HepG2 (cell line): Measurements from ENCODE around the gene RSBN1L. TPM values are rescaled to one million over a fixed set of nuclear protein-coding genes. Genes with fewer than 3 reads are reported as not detected.

Experiments used
- ATAC-seq: fragments of 200-7000 bp; cut with Tn5 transposase; 3 replicates; pipeline ENCODE4 v1.9.1; 2020; ENCODE audit warnings: mild to moderate bottlenecking, moderate library complexity
- BruUV-seq: library from RNA; stranded (reverse); fragments of 400-500 nt; replicated peaks from 2 replicates; lab custom pipeline; 2021; lab: Mats Ljungman, UMichigan
- CTCF ChIA-PET: fragments of 300-600 bp; formaldehyde crosslinking; extraction: SDS; loops from one replicate; lab custom pipeline; 2021; ENCODE audit warnings: low total read pairs, inconsistent platforms, low intra/inter-chr PET ratio; lab: Yijun Ruan, JAX
- POLR2A ChIA-PET: fragments of 350-600 bp; sonication (Branson Sonifier 250); formaldehyde crosslinking; loops from one replicate; lab custom pipeline; 2020; ENCODE audit warnings: antibody characterized with exemption, inconsistent platforms; lab: Yijun Ruan, JAX
- DNase-seq: peaks from one replicate; pipeline ENCODE4 v3.0.0-alpha.2; 2015; ENCODE audit warnings: low spot score
- FAIRE-seq: peaks from 3 replicates; lab custom pipeline; 2011; peaks lifted over from hg19 to GRCh38; lab: Jason Lieb, UNC
- H2AFZ ChIP-seq: one replicate; pipeline ENCODE4 v1.6.1; 2011; ENCODE audit warnings: low read length, inconsistent platforms
- H3K27ac ChIP-seq: fragments of 300-600 bp; 3 replicates; pipeline ENCODE4 v1.8.0; 2011; ENCODE audit warnings: mixed run types, mild to moderate bottlenecking, mixed read lengths, low read length, inconsistent platforms; ENCODE audit not compliant: insufficient read depth; ENCODE audit errors: extremely low read length
- H3K27me3 ChIP-seq, 2 experiments: fragments of 200-600 bp in 1 of 2; 2 replicates in 1 of 2; 3 replicates in 1 of 2; pipeline versions ENCODE4 v1.6.0 to v1.8.0; 2011; ENCODE audit warnings: low read length in 2 of 2, mild to moderate bottlenecking in 2 of 2, moderate library complexity in 2 of 2, inconsistent platforms in 1 of 2; ENCODE audit not compliant: insufficient read depth in 2 of 2, control insufficient read depth in 1 of 2
- H3K36me3 ChIP-seq, 2 experiments: fragments of 200-600 bp in 1 of 2; replicated peaks in 1 of 2; 2 replicates in 1 of 2; 3 replicates in 1 of 2; pipeline versions ENCODE4 v1.5.1 to v1.8.0; 2011; ENCODE audit warnings: low read length in 2 of 2, inconsistent platforms in 1 of 2; ENCODE audit not compliant: insufficient read depth in 2 of 2, control insufficient read depth in 1 of 2
- H3K4me1 ChIP-seq: 2 replicates; pipeline ENCODE4 v1.5.1; 2012; ENCODE audit warnings: low read length, inconsistent platforms; ENCODE audit not compliant: insufficient read depth
- H3K4me2 ChIP-seq: 2 replicates; pipeline ENCODE4 v1.6.0; 2011; ENCODE audit warnings: low read depth, low read length, inconsistent platforms
- H3K4me3 ChIP-seq, 3 experiments: fragments of 200-600 bp in 1 of 3; sonication (generic), shearing (Covaris generic) in 1 of 3; replicated peaks in 1 of 3; 2 replicates each; pipeline ENCODE4 v1.5.1; 2011 to 2016; ENCODE audit warnings: low read length in 3 of 3, inconsistent platforms in 2 of 3, low read depth in 2 of 3, mild to moderate bottlenecking in 2 of 3, control low read depth in 1 of 3, mixed read lengths in 1 of 3; ENCODE audit not compliant: insufficient read depth in 1 of 3
- H3K79me2 ChIP-seq: one replicate; pipeline ENCODE4 v1.6.1; 2011; ENCODE audit warnings: low read length, inconsistent platforms; ENCODE audit not compliant: insufficient read depth
- H3K9ac ChIP-seq: 2 replicates; pipeline ENCODE4 v1.6.0; 2011; ENCODE audit warnings: mild to moderate bottlenecking, low read depth, low read length, inconsistent platforms; ENCODE audit not compliant: insufficient read depth
- H3K9me3 ChIP-seq: 2 replicates; pipeline ENCODE4 v1.5.1; 2012; ENCODE audit warnings: mild to moderate bottlenecking, low read length
- H4K20me1 ChIP-seq: 2 replicates; pipeline ENCODE4 v1.6.0; 2011; ENCODE audit warnings: inconsistent platforms, mild to moderate bottlenecking, low read length, moderate library complexity; ENCODE audit not compliant: insufficient read depth
- CBX5 ChIP-seq: sonication (generic); formaldehyde crosslinking; IDR thresholded peaks from 2 replicates; pipeline ENCODE4 v1.4.0; 2020; ENCODE audit warnings: missing genetic modification reagents, borderline replicate concordance
- IRF1 ChIP-seq: sonication (generic); formaldehyde crosslinking; IDR thresholded peaks from 2 replicates; pipeline ENCODE4 v1.4.0; 2020; ENCODE audit warnings: low read depth, mild to moderate bottlenecking, missing genetic modification reagents
- MAZ ChIP-seq, 2 experiments: sonication (generic) in 1 of 2; formaldehyde crosslinking in 1 of 2; IDR thresholded peaks; 2 replicates each; pipeline versions ENCODE4 v1.5.0 to v1.6.1; 2012 to 2020; ENCODE audit warnings: low read depth in 2 of 2, mild to moderate bottlenecking in 2 of 2, borderline replicate concordance in 1 of 2, improper control_type of control experiment in 1 of 2, low read length in 1 of 2, missing genetic modification reagents in 1 of 2, moderate library complexity in 1 of 2
- ZHX1 ChIP-seq: sonication (generic); formaldehyde crosslinking; IDR thresholded peaks from 2 replicates; pipeline ENCODE4 v1.8.1; 2022; ENCODE audit warnings: low read depth, mild to moderate bottlenecking, missing genetic modification reagents
- ZNF512 ChIP-seq: sonication (generic); formaldehyde crosslinking; IDR thresholded peaks from 2 replicates; pipeline ENCODE4 v1.4.0; 2020; ENCODE audit warnings: mild to moderate bottlenecking, missing genetic modification reagents
- ZNF563 ChIP-seq: sonication (generic); formaldehyde crosslinking; IDR thresholded peaks from 2 replicates; pipeline ENCODE4 v1.8.0; 2022; ENCODE audit warnings: mild to moderate bottlenecking, moderate library complexity, missing genetic modification reagents
- ZNF775 ChIP-seq: sonication (generic); formaldehyde crosslinking; IDR thresholded peaks from 2 replicates; pipeline ENCODE4 v1.4.0; 2020; ENCODE audit warnings: missing genetic modification reagents, mild to moderate bottlenecking, moderate library complexity, borderline replicate concordance
- WGBS: methylation state at CpG from one replicate; pipeline ENCODE4 v1.1.6; 2017; ENCODE audit warnings: low lambda C conversion rate; 5-methylcytosine and 5-hydroxymethylcytosine counted together
- in situ Hi-C: cut with HindIII; loops from 2 replicates; pipeline ENCODE4 v1.10.0; 2017; ENCODE audit warnings: low pct_unique_long_range_greater_than_20kb; ENCODE audit not compliant: extremely low pct_ligation_motif_present
- intact Hi-C: fragments of 100-400 bp; cut with micrococcal nuclease; formaldehyde crosslinking; loops from one replicate; pipeline ENCODE4 v1.10.0; 2022; ENCODE audit not compliant: unreplicated experiment
- polyA plus RNA-seq, 8 experiments: library from polyadenylated mRNA; depleted of rRNA in 3 of 8; stranded (reverse) in 7 of 8; unstranded in 1 of 8; fragments of >200 nt; fragmentation: Illumina TruSeq in 4 of 8; extraction: Trizol in 4 of 8; gene quantifications; 2 replicates each; pipeline versions ENCODE4 v1.2.1 to v1.2.3, GENCODE V29; 2011 to 2016; ENCODE audit warnings: low read depth in 4 of 8, missing spikeins in 1 of 8, mixed read lengths in 1 of 8; ENCODE audit not compliant: insufficient read depth in 1 of 8
- total RNA-seq, 5 experiments: library from RNA; depleted of rRNA; stranded (reverse); fragments of >200 nt; fragmentation: Illumina TruSeq; extraction: Trizol; gene quantifications; 2 replicates each; pipeline ENCODE4 v1.2.3, GENCODE V29; 2016; ENCODE audit warnings: low read depth in 1 of 5

The RSBN1L gene
- total and polyA plus RNA-seq, 2 of the 13 experiments (the other 11 are each of a cell fraction or from before 2014, with no cell fraction given) = 7.7 to 21.3 TPM

- no peaks in the 10 kb centered on the region for H3K79me2 ChIP-seq
- H2AFZ ChIP-seq = no peak overlapping the region
- no peaks in the 10 kb centered on the region for H4K20me1 ChIP-seq
- H3K4me2 ChIP-seq = no peak overlapping the region
- CTCF ChIA-PET = no interaction called here
- H3K27ac ChIP-seq = no peak overlapping the region
- peaks cover 11% of the 10 kb centered on the region for H3K4me1 ChIP-seq
- no peaks in the 10 kb centered on the region for H3K36me3 ChIP-seq
- DNase-seq (no peak), FAIRE-seq (no peak), ATAC-seq (no peak)
- no peak overlapping the region for H3K4me3 ChIP-seq
- WGBS = 84% methylated on average over 1 of the region's 1 CpG
- POLR2A ChIA-PET = no interaction called here
- in situ Hi-C loops (no loop called here), intact Hi-C loops (no loop called here)
- no TSS peak for BruUV-seq
- H3K9me3 ChIP-seq = no peaks in the 10 kb centered on the region
- TF ChIP-seq IRF1 (CRISPR knock-in tag) = no peak
- TF ChIP-seq ZHX1 (CRISPR knock-in tag) = no peak
- TF ChIP-seq ZNF512 = no peak
- no peak for TF ChIP-seq ZNF775 (CRISPR knock-in tag)
- no peak for TF ChIP-seq ZNF563
- TF ChIP-seq CBX5 = no peak
- no peak for TF ChIP-seq MAZ (IDR thresholded peaks at IDR 0.05; ENCODE audit: borderline replicate concordance, low read depth, low read length)
- no peak for TF ChIP-seq MAZ (CRISPR knock-in tag; IDR thresholded peaks at IDR 0.05; ENCODE audit: low read depth)
- H3K27me3 ChIP-seq = no peaks in the 10 kb centered on the region
- no peak overlapping the region for H3K9ac ChIP-seq
These were observed 135.7 kb downstream of the RSBN1L start for GRCh38 chr7:77831953-77832352.

Other genes with a start within 250 kb of the RSBN1L start
- 22.9 and 35.3 TPM in 2 replicates for gene PTPN12, start 159.2 kb upstream of the RSBN1L start, total RNA-seq (2016; rRNA removed; fragmentation: Illumina TruSeq; extraction: Trizol)
- gene PTPN12, start 159.2 kb upstream of the RSBN1L start, polyA plus RNA-seq (2011; rRNA removed) = 56.7 and 56.8 TPM in 2 replicates
- gene TMEM60, start 102.0 kb downstream of the RSBN1L start, total RNA-seq (2016; rRNA removed; fragmentation: Illumina TruSeq; extraction: Trizol) = 25.6 and 26.9 TPM in 2 replicates
- gene TMEM60, start 102.0 kb downstream of the RSBN1L start, polyA plus RNA-seq (2011; rRNA removed) = 20.8 and 27.7 TPM in 2 replicates
- 9.2 and 10.2 TPM in 2 replicates for gene PHTF2, start 102.3 kb downstream of the RSBN1L start, total RNA-seq (2016; rRNA removed; fragmentation: Illumina TruSeq; extraction: Trizol)
- gene PHTF2, start 102.3 kb downstream of the RSBN1L start, polyA plus RNA-seq (2011; rRNA removed) = 4.3 and 7.4 TPM in 2 replicates